ENCODE results near the gene AHRR.

Gene AHRR

GRCh38 chr5:374631-375335 lies 53.3 kb downstream of the AHRR start:
- Histone ChIP-seq H3K27ac (no peak overlapping the region), H3K4me3 (no peak overlapping the region)
- no peak for TF ChIP-seq CTCF (IDR thresholded peaks at IDR 0.05)
- DNase-seq (ENCODE audit: low spot score): peak; percentile 45

GRCh38 chr5:375336-375920 lies 53.9 kb downstream of the AHRR start:
- no peak for TF ChIP-seq CTCF (IDR thresholded peaks at IDR 0.05)
- DNase-seq (ENCODE audit: low spot score): peak; percentile 65
- Histone ChIP-seq H3K27ac (no peak overlapping the region), H3K4me3 (no peak overlapping the region)

GRCh38 chr5:375921-376798 lies 54.6 kb downstream of the AHRR start:
- peak; percentile 64 for DNase-seq (ENCODE audit: low spot score)
- H3K4me3 ChIP-seq: no peak overlapping the region
- TF ChIP-seq CTCF (IDR thresholded peaks at IDR 0.05): no peak
- no peak overlapping the region for H3K27ac ChIP-seq

- no peak for TF ChIP-seq CTCF (IDR thresholded peaks at IDR 0.05)
- DNase-seq (ENCODE audit: low spot score): no peak
- Histone ChIP-seq H3K4me3 (no peak overlapping the region), H3K27ac (no peak overlapping the region)
Measured at GRCh38 chr5:376799-377325, 55.3 kb downstream of the AHRR start.

GRCh38 chr5:377326-377981 lies 55.9 kb downstream of the AHRR start:
- DNase-seq (ENCODE audit: low spot score): peak; percentile 62
- no peak overlapping the region for H3K4me3 ChIP-seq
- no peak overlapping the region for H3K27ac ChIP-seq
- no peak for TF ChIP-seq CTCF (IDR thresholded peaks at IDR 0.05)

GRCh38 chr5:378301-378891 lies 56.9 kb downstream of the AHRR start:
- Histone ChIP-seq H3K27ac (no peak overlapping the region), H3K4me3 (no peak overlapping the region)
- DNase-seq (ENCODE audit: low spot score): peak; percentile 26
- no peak for TF ChIP-seq CTCF (IDR thresholded peaks at IDR 0.05)
